T-helper 1 cell (primary cell): ENCODE measurements around the gene MGARP.
"Not testable (repeated sequence)": the region's sequence is repeated elsewhere in the genome, so short reads cannot be mapped to it uniquely, and the experiment has no call there.

ENCODE experiments used
- DNase-seq, 5 donors: peaks; one replicate each; pipeline ENCODE4 v3.0.0-alpha.2; 2012 to 2020

The MGARP gene

GRCh38 chr4:139295206-139295941, 15.3 kb upstream of the MGARP start:
- peak; percentile 92 to 99 (median 95) for DNase-seq

- no peak for DNase-seq
Observed at GRCh38 chr4:139286186-139286698, 6.2 kb upstream of the MGARP start.

- DNase-seq: no peak
Observed at GRCh38 chr4:139282721-139283075, 2.7 kb upstream of the MGARP start.

GRCh38 chr4:139282065-139282720, 2.2 kb upstream of the MGARP start:
- DNase-seq: no peak

- DNase-seq: no peak
Observed at GRCh38 chr4:139278912-139279759, 889 bp downstream of the MGARP start.

GRCh38 chr4:139278485-139278884, 1.5 kb downstream of the MGARP start:
- no peak for DNase-seq

- DNase-seq: no peak
Observed at GRCh38 chr4:139275281-139275735, 4.7 kb downstream of the MGARP start.

- no peak for DNase-seq
Observed at GRCh38 chr4:139274790-139275189, 5.2 kb downstream of the MGARP start.

- DNase-seq: no peak
Observed at GRCh38 chr4:139273835-139274234, 6.2 kb downstream of the MGARP start.

GRCh38 chr4:139267301-139267700, 12.7 kb downstream of the MGARP start:
- DNase-seq: no peak

- DNase-seq: peak; percentile 21 to 93 (median 41)
Observed at GRCh38 chr4:139266583-139267257, 13.3 kb downstream of the MGARP start.

GRCh38 chr4:139266208-139266582, 13.8 kb downstream of the MGARP start:
- no peak for DNase-seq

GRCh38 chr4:139265654-139266053, 14.4 kb downstream of the MGARP start:
- no peak for DNase-seq

GRCh38 chr4:139256349-139256748, 23.7 kb downstream of the MGARP start:
- no peak for DNase-seq

- DNase-seq: not testable (repeated sequence)
Observed at GRCh38 chr4:139255581-139255980, 24.4 kb downstream of the MGARP start.

GRCh38 chr4:139253713-139254112, 26.3 kb downstream of the MGARP start:
- no peak for DNase-seq

GRCh38 chr4:139253046-139253445, 27.0 kb downstream of the MGARP start:
- DNase-seq: no peak

GRCh38 chr4:139247700-139248238, 32.3 kb downstream of the MGARP start:
- no peak for DNase-seq

GRCh38 chr4:139247241-139247640, 32.8 kb downstream of the MGARP start:
- no peak for DNase-seq

GRCh38 chr4:139246166-139246565, 33.9 kb downstream of the MGARP start:
- DNase-seq: no peak

- no peak for DNase-seq
Observed at GRCh38 chr4:139245590-139245989, 34.4 kb downstream of the MGARP start.
